H1 (cell line): Measurements from ENCODE around the gene NRBF2. TPM values are rescaled to one million over a fixed set of nuclear protein-coding genes. Genes with fewer than 3 reads are reported as not detected.

Experiments
- CTCF ChIA-PET: fragments of 300-600 bp; sonication (Branson Sonifier 250); formaldehyde crosslinking; loops from one replicate; lab custom pipeline; 2021; ENCODE audit not compliant: partially characterized antibody; lab: Charles Lee
- POLR2A ChIA-PET: fragments of 300-600 bp; sonication (Branson Sonifier 250); formaldehyde crosslinking; loops from one replicate; lab custom pipeline; 2021; ENCODE audit warnings: inconsistent platforms; ENCODE audit not compliant: partially characterized antibody; lab: Charles Lee
- DNase-seq, 2 experiments: peaks; one replicate each; pipeline versions ENCODE4 v3.0.0 to v3.0.0-alpha.2; 2010 to 2022; ENCODE audit warnings: low spot score in 2 of 2, low read depth in 1 of 2, mixed read lengths in 1 of 2
- FAIRE-seq: peaks from 2 replicates; lab custom pipeline; 2011; peaks lifted over from hg19 to GRCh38; lab: Jason Lieb, UNC
- H2AFZ ChIP-seq: 2 replicates; pipeline ENCODE4 v1.8.1; 2012; ENCODE audit warnings: low read length, inconsistent platforms
- H2AK5ac ChIP-seq: 2 replicates; pipeline ENCODE4 v1.6.1; 2013; ENCODE audit warnings: low read depth, low read length
- H2BK120ac ChIP-seq: replicated peaks from 2 replicates; pipeline ENCODE3; 2013; ENCODE audit warnings: low read depth, low read length, inconsistent platforms
- H2BK12ac ChIP-seq: 2 replicates; pipeline ENCODE4 v1.6.1; 2013; ENCODE audit warnings: low read depth, low read length
- H2BK15ac ChIP-seq: 2 replicates; pipeline ENCODE4 v1.6.1; 2013; ENCODE audit warnings: low read length
- H2BK20ac ChIP-seq: 2 replicates; pipeline ENCODE4 v1.6.1; 2013; ENCODE audit warnings: low read length
- H2BK5ac ChIP-seq: 2 replicates; pipeline ENCODE4 v1.6.1; 2013; ENCODE audit warnings: low read depth, low read length
- H3K14ac ChIP-seq: 2 replicates; pipeline ENCODE4 v1.6.1; 2013; ENCODE audit warnings: inconsistent platforms; ENCODE audit not compliant: insufficient read length
- H3K18ac ChIP-seq: 2 replicates; pipeline ENCODE4 v1.6.1; 2013; ENCODE audit warnings: low read length; ENCODE audit errors: extremely low read depth
- H3K23ac ChIP-seq: 2 replicates; pipeline ENCODE4 v1.6.1; 2013; ENCODE audit warnings: inconsistent platforms; ENCODE audit not compliant: insufficient read length
- H3K23me2 ChIP-seq: 2 replicates; pipeline ENCODE4 v1.6.1; 2013; ENCODE audit warnings: low read depth, low read length
- H3K27ac ChIP-seq: 2 replicates; pipeline ENCODE4 v1.6.1; 2011; ENCODE audit warnings: low read depth, low read length, inconsistent platforms
- H3K27me3 ChIP-seq, 4 experiments: replicated peaks in 1 of 4; 1 replicate in 1 of 4; 2 replicates in 3 of 4; pipeline versions ENCODE4 v1.6.1 to v1.8.1; 2011 to 2013; ENCODE audit warnings: low read length in 3 of 4, mild to moderate bottlenecking in 3 of 4, inconsistent platforms in 2 of 4, mixed read lengths in 2 of 4, moderate library complexity in 1 of 4; ENCODE audit not compliant: control insufficient read depth in 3 of 4, insufficient read depth in 3 of 4; ENCODE audit errors: extremely low read depth in 1 of 4
- H3K36me3 ChIP-seq, 4 experiments: 2 replicates each; pipeline versions ENCODE4 v1.6.1 to v1.8.1; 2011 to 2013; ENCODE audit warnings: mild to moderate bottlenecking in 4 of 4, low read length in 3 of 4, moderate library complexity in 2 of 4, control low read depth in 1 of 4, inconsistent platforms in 1 of 4; ENCODE audit not compliant: insufficient read depth in 4 of 4, control insufficient read depth in 2 of 4
- H3K4ac ChIP-seq: replicated peaks from 2 replicates; pipeline ENCODE3; 2013; ENCODE audit warnings: low read length, low read depth, mixed read lengths, inconsistent platforms; ENCODE audit not compliant: insufficient read length
- H3K4me1 ChIP-seq, 4 experiments: replicated peaks in 1 of 4; 1 replicate in 1 of 4; 2 replicates in 3 of 4; pipeline versions ENCODE4 v1.6.1 to v1.8.1; 2011 to 2013; ENCODE audit warnings: low read length in 3 of 4, inconsistent platforms in 2 of 4, mixed read lengths in 1 of 4; ENCODE audit not compliant: insufficient read depth in 4 of 4, control insufficient read depth in 3 of 4
- H3K4me2 ChIP-seq, 2 experiments: 2 replicates each; pipeline versions ENCODE4 v1.6.1 to v1.8.1; 2011 to 2013; ENCODE audit warnings: low read depth in 2 of 2, low read length in 2 of 2, control low read depth in 1 of 2, inconsistent platforms in 1 of 2, mild to moderate bottlenecking in 1 of 2; ENCODE audit not compliant: insufficient read depth in 1 of 2
- H3K4me3 ChIP-seq, 4 experiments: fragments of 200-600, 300-600 bp in 1 of 4; sonication (generic), shearing (Covaris generic), sonication (Bioruptor Twin) in 1 of 4; 2 replicates each; pipeline versions ENCODE4 v1.5.1 to v1.8.1; 2011 to 2016; ENCODE audit warnings: low read length in 4 of 4, low read depth in 3 of 4, control low read depth in 2 of 4, inconsistent platforms in 2 of 4, mild to moderate bottlenecking in 2 of 4, mixed read lengths in 1 of 4, moderate library complexity in 1 of 4; ENCODE audit not compliant: insufficient read depth in 2 of 4; ENCODE audit errors: extremely low read depth in 1 of 4
- H3K56ac ChIP-seq: replicated peaks from 2 replicates; pipeline ENCODE3; 2013; ENCODE audit warnings: low read depth, mild to moderate bottlenecking, mixed read lengths, low read length, inconsistent platforms; ENCODE audit not compliant: insufficient read length
- H3K79me1 ChIP-seq: 2 replicates; pipeline ENCODE4 v1.6.1; 2013; ENCODE audit warnings: low read depth, low read length, control low read depth
- H3K79me2 ChIP-seq, 2 experiments: 2 replicates each; pipeline versions ENCODE4 v1.6.1 to v1.8.1; 2012 to 2013; ENCODE audit warnings: low read length in 2 of 2, mild to moderate bottlenecking in 2 of 2, inconsistent platforms in 1 of 2; ENCODE audit not compliant: insufficient read depth in 2 of 2, control insufficient read depth in 1 of 2
- H3K9ac ChIP-seq, 4 experiments: replicated peaks in 1 of 4; 1 replicate in 1 of 4; 2 replicates in 3 of 4; pipeline versions ENCODE4 v1.6.1 to v1.8.1; 2011 to 2013; ENCODE audit warnings: low read depth in 3 of 4, low read length in 3 of 4, control low read depth in 2 of 4, mild to moderate bottlenecking in 2 of 4, moderate library complexity in 2 of 4, inconsistent platforms in 1 of 4; ENCODE audit errors: extremely low read depth in 1 of 4
- H3K9me3 ChIP-seq, 2 experiments: 2 replicates each; pipeline versions ENCODE4 v1.6.1 to v1.8.1; 2012 to 2013; ENCODE audit warnings: mild to moderate bottlenecking in 2 of 2, moderate library complexity in 2 of 2, control low read depth in 1 of 2, inconsistent platforms in 1 of 2, low read depth in 1 of 2, low read length in 1 of 2, mixed read lengths in 1 of 2; ENCODE audit not compliant: insufficient read depth in 2 of 2
- H4K20me1 ChIP-seq, 2 experiments: replicated peaks in 1 of 2; 2 replicates each; pipeline versions ENCODE3 to v1.8.1; 2011 to 2013; ENCODE audit warnings: inconsistent platforms in 2 of 2, low read length in 2 of 2, mild to moderate bottlenecking in 1 of 2; ENCODE audit not compliant: insufficient read depth in 2 of 2, control insufficient read depth in 1 of 2
- H4K5ac ChIP-seq: 2 replicates; pipeline ENCODE4 v1.6.1; 2013; ENCODE audit warnings: low read length, low read depth, mixed read lengths, inconsistent platforms; ENCODE audit not compliant: insufficient read length
- H4K8ac ChIP-seq: 2 replicates; pipeline ENCODE4 v1.8.0; 2013; ENCODE audit warnings: mild to moderate bottlenecking, moderate library complexity, low read length, inconsistent platforms; ENCODE audit not compliant: insufficient read depth; ENCODE audit errors: extremely low read depth
- H4K91ac ChIP-seq: replicated peaks from 2 replicates; pipeline ENCODE3; 2013; ENCODE audit warnings: low read length, mixed read lengths, inconsistent platforms; ENCODE audit not compliant: insufficient read length
- CBX8 ChIP-seq: fragments of 300-800, 300-1000 bp; sonication (generic); IDR thresholded peaks from 2 replicates; pipeline ENCODE4 v1.7.1; 2016; ENCODE audit warnings: low read depth, low read length, borderline replicate concordance
- MAFK ChIP-seq: IDR thresholded peaks from 2 replicates; pipeline ENCODE4 v1.6.1; 2012; ENCODE audit warnings: low read depth, mild to moderate bottlenecking, improper control_type of control experiment, low read length
- RFX5 ChIP-seq: IDR thresholded peaks from 2 replicates; pipeline ENCODE4 v1.6.1; 2011; ENCODE audit warnings: low read depth, low read length, improper control_type of control experiment, borderline replicate concordance
- TBP ChIP-seq: IDR thresholded peaks from 2 replicates; pipeline ENCODE4 v1.6.1; 2011; ENCODE audit warnings: low read depth, low read length, improper control_type of control experiment
- YY1 ChIP-seq: IDR thresholded peaks from 2 replicates; pipeline ENCODE4 v1.6.1; 2011; ENCODE audit warnings: low read depth, mild to moderate bottlenecking, low read length
- WGBS, 2 experiments: shearing (Covaris generic) in 1 of 2; methylation state at CpG; one replicate each; pipeline versions ENCODE4 v1.1.6 to v1.1.7; 2013 to 2015; ENCODE audit warnings: low lambda C conversion rate in 2 of 2, mixed read lengths in 2 of 2, inconsistent platforms in 1 of 2, low coverage in 1 of 2, missing lambda C conversion rate in 1 of 2; ENCODE audit not compliant: insufficient replicate concordance in 2 of 2, insufficient coverage in 1 of 2, insufficient read length in 1 of 2; ENCODE audit errors: extremely low coverage in 1 of 2, missing lambda C conversion rate in 1 of 2; 5-methylcytosine and 5-hydroxymethylcytosine counted together
- polyA plus RNA-seq, 7 experiments: library from polyadenylated mRNA; depleted of rRNA in 3 of 7; stranded (reverse) in 5 of 7; unstranded in 2 of 7; fragments of >200 nt in 5 of 7; fragments of 200-250 nt in 2 of 7; gene quantifications; 1 replicate in 5 of 7; 2 replicates in 1 of 7; 4 replicates in 1 of 7; pipeline versions ENCODE4 v1.2.1 to v1.2.3, GENCODE V29; 2011 to 2013; ENCODE audit warnings: missing spikeins in 2 of 7, mixed read lengths in 2 of 7
- total RNA-seq: library from RNA; stranded (reverse); fragmentation: NEBNext Ultra II Directional; extraction: Animal tissue kit (Norgen Biotek cat#: 25700); gene quantifications from 2 replicates; pipeline ENCODE4 v1.2.1, GENCODE V29; 2021
- TF ChIP-seq, protein P1 (sequence below): IDR thresholded peaks from 2 replicates; pipeline ENCODE4 v1.6.1; 2011; ENCODE audit warnings: low read depth, mild to moderate bottlenecking, low read length; ENCODE audit not compliant: insufficient read depth
- TF ChIP-seq, protein P2 (sequence below): IDR thresholded peaks from 2 replicates; pipeline ENCODE4 v1.6.1; 2011; ENCODE audit warnings: low read length, improper control_type of control experiment

NRBF2 gene
- total and polyA plus RNA-seq, 2 of the 8 experiments (the other 6 are each of a cell fraction or from before 2014, with no cell fraction given), result 11.0 to 29.9 TPM

DNA sequence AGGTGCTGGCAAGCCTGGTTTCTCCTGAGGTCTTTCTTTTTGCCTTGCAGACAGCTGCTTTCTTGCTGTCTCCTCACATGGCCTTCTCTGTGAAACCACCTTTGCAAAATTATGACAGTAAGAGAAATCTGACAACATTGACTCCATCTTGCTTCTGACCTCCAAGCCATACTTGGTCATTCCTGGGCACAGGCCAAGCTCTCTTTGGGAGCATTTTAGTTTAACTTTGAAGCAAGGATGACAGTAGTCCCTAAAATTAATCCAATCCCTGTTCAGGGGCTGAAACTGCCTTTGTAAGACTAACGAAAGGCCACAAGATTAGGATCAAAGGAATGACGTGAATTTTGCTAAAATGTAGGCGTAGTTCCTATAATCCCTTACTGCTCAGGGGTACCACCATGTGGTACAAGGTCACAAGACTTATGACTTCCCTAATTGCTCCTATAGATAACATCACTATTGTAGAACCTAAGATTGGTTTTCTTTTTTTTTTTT, 25.1 kb upstream of the NRBF2 start:
- Histone ChIP-seq H3K14ac (no peak overlapping the region), H3K4me2 (no peak overlapping the region), H3K36me3 (no peaks in the 10 kb centered on the region), H3K27me3 (no peaks in the 10 kb centered on the region), H2BK12ac (no peak overlapping the region), H2BK5ac (no peak overlapping the region), H3K23ac (no peak overlapping the region), H2AK5ac (no peak overlapping the region), H3K4me1 (peaks cover 0 to 10% (median under 1%) of the 10 kb centered on the region in 4 experiments; a peak in 5 of 7 replicates), H4K20me1 (no peaks in the 10 kb centered on the region), H3K27ac (no peak overlapping the region), H3K9ac (no peak overlapping the region), H3K56ac (no peak overlapping the region), H2BK20ac (no peak overlapping the region), H3K9me3 (no peaks in the 10 kb centered on the region), H3K79me2 (no peaks in the 10 kb centered on the region), H2BK120ac (no peak overlapping the region), H4K8ac (no peak overlapping the region), H3K79me1 (no peaks in the 10 kb centered on the region), H3K23me2 (no peaks in the 10 kb centered on the region), H4K5ac (no peak overlapping the region), H3K18ac (no peak overlapping the region), H2BK15ac (no peak overlapping the region), H3K4ac (no peak overlapping the region), H4K91ac (no peak overlapping the region), H3K4me3 (no peak overlapping the region), H2AFZ (no peak overlapping the region)
- no peak for DNase-seq
- no peak for FAIRE-seq
- 70% methylated on average over 3 of the region's 3 CpGs; no CpG with 5 or more reads in 1 of the 2 experiments for WGBS, 2 experiments
- TF ChIP-seq, protein P1, sequence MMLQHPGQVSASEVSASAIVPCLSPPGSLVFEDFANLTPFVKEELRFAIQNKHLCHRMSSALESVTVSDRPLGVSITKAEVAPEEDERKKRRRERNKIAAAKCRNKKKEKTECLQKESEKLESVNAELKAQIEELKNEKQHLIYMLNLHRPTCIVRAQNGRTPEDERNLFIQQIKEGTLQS, result no peak
- TF ChIP-seq MAFK (no peak), YY1 (no peak), TBP (no peak), CBX8 (no peak), RFX5 (no peak)
- TF ChIP-seq, protein P2, sequence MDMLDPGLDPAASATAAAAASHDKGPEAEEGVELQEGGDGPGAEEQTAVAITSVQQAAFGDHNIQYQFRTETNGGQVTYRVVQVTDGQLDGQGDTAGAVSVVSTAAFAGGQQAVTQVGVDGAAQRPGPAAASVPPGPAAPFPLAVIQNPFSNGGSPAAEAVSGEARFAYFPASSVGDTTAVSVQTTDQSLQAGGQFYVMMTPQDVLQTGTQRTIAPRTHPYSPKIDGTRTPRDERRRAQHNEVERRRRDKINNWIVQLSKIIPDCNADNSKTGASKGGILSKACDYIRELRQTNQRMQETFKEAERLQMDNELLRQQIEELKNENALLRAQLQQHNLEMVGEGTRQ, result no peak
- ChIA-PET POLR2A (no interaction called here), CTCF (no interaction called here)
